Gastrocnemius medialis (tissue), 4 donors: ENCODE measurements around the gene PLCD1.

Source experiments
- POLR2A ChIP-seq, 2 donors: fragments of 450-650 bp; IDR thresholded peaks; one replicate each; pipeline ENCODE4 v1.6.1; 2017; ENCODE audit warnings: antibody characterized with exemption in 2 of 2, mild to moderate bottlenecking in 2 of 2, moderate library complexity in 2 of 2
- TF ChIP-seq, protein P1 (sequence below), 5 experiments: fragments of 450-650 bp in 3 of 5; fragments of 200-600 bp in 2 of 5; sonication (generic) in 2 of 5; IDR thresholded peaks in 4 of 5; conservative IDR thresholded peaks in 1 of 5; 1 replicate in 4 of 5; 2 replicates in 1 of 5; pipeline ENCODE4 v1.5.1; 2016 to 2019; ENCODE audit warnings: antibody characterized with exemption in 5 of 5, mild to moderate bottlenecking in 3 of 5, moderate library complexity in 3 of 5

DNA sequence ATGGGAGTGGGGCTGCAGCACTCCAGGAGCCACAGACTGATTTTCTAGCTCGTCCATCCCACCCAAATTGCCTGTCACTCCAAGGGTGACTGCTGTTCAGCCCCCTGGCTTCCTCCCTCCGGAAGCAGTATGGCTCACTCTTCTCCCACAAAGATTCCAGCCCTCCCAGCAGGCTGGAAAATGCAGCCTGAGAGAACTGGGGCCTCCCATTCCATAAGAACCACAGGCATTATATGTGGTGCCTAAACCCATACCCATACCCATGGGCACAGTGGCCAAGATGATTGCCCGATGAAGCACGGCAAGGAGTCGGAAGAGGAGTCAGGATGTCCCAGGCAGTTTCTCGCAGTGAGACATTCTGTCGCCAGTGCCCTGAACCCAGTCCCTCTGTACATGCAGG is 44.8 kb downstream of the PLCD1 start:
- TF ChIP-seq, protein P1, sequence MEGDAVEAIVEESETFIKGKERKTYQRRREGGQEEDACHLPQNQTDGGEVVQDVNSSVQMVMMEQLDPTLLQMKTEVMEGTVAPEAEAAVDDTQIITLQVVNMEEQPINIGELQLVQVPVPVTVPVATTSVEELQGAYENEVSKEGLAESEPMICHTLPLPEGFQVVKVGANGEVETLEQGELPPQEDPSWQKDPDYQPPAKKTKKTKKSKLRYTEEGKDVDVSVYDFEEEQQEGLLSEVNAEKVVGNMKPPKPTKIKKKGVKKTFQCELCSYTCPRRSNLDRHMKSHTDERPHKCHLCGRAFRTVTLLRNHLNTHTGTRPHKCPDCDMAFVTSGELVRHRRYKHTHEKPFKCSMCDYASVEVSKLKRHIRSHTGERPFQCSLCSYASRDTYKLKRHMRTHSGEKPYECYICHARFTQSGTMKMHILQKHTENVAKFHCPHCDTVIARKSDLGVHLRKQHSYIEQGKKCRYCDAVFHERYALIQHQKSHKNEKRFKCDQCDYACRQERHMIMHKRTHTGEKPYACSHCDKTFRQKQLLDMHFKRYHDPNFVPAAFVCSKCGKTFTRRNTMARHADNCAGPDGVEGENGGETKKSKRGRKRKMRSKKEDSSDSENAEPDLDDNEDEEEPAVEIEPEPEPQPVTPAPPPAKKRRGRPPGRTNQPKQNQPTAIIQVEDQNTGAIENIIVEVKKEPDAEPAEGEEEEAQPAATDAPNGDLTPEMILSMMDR (IDR thresholded peaks at IDR 0.05 in 4 of 5, conservative IDR thresholded peaks at IDR 0.05 in 1 of 5), result no peak
- TF ChIP-seq POLR2A (IDR thresholded peaks at IDR 0.05), result no peak
